NK-92 treated with Interleukin-12 subunit alpha and Interleukin-12 subunit beta, amount 100 ng/mL, for 24 hours (cell line): ENCODE results near the gene PRICKLE2.

Experiments
- DNase-seq: peaks from one replicate; lab custom pipeline; 2025; lab: John Stamatoyannopoulos, UW

PRICKLE2 gene

DNA sequence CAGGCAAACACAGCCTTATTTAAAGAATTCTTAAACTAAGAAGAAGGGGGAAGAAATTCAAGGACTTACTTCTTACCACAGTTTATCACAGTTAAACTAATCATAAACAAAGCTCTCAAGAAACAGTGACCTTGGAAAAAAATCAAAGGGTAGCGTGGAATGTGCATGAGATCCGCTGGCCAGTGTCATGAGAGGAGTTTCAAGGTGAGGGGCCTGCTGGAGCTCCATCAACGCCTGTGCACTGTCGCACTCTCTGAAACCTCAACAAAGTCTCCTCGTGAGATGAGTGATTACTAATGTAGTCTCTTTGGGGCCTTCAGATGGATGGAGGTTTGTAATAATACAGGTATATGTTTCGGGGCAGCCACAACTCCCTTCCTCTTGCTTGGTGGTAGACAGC lies 28.4 kb upstream of the PRICKLE2 start:
- no peak for DNase-seq

DNA sequence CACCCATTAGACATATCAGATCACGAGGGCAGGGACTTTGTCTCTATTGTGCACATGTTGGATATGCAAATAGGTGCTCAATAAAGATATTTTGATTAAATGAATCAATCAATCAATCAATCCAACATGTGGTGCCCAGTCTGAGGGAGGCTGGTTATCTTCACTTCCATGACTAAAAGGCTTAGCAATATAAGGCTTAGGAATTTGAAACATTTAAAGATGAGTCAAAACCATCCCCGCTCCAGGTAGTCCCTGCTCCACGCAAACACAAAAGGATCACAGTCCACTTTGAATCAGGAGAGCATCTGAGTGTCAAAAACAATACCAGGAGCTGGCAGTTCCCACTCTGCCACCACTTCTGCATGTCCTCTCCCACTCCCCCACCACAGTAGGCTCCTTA lies 25.8 kb upstream of the PRICKLE2 start:
- DNase-seq = no peak

DNA sequence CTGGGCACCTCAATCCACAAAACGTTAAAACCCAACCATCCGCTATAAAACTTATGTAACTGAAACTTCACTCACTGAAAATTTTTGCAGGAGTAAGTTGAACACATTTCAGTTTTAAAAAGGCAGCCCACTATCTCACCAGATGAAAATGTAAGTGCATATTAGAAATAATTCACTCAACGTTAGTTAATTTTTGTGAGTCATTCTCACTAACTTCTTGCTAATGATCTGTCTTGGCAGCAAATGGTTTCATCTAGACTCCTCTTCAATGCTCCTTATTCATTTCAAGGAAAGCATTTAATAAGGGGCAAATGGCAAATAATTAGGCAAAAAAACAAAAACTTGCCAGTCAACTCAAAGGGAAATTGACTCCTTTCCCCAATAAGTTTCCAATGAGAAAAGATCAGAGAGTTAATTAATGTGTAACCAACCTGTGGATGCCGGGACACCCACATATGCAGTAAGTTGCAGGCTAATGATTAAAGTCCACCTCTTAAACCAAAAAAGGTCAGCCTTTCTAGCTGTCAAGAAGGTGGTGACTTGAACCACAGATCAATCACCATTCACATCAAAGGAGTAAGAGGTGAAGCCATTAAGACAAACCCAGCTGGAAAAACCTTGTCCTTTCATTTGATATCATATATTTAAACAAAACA lies 22.9 kb upstream of the PRICKLE2 start:
- no peak for DNase-seq

DNA sequence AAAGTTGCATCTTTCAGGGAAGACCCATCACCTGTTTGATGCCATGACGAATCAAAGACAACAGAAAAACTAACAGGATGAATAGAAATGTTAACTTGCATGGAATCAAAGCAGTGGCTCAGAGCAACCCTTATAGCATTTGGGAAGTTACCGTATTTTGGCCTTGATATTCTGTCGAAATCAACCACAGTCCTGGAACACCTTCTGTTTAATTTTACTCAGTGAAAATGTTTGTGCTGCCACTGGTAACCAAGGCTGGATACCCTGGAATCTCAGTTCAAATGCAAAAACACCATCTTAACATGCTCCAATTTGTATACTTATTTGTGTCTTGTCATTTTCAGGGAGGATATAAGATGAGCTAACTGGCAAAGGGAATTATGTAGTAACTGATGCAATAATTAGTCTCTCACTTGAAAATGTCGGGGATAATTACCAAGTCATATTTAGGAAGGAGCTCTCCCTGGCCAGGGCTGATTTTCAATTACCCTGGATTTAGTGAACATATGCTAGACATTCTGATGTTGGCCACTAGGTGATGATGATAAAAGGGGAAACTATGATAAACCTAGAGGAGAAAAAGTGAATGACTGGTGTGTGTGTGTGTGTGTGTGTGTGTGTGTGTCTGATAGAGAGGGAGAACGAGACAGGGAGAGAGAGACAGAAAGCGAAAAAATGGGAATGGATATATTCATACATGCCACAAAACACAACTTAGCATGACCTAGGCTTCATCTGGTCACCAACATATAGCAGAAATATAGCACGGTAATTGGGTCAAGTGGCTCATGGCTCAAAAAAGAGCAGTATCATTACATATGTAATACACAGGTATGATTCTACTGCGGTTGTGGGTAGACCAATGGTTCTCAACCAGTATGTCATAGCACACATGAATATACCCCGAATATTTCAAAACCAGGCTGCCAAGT lies 19.0 kb upstream of the PRICKLE2 start:
- no peak for DNase-seq

DNA sequence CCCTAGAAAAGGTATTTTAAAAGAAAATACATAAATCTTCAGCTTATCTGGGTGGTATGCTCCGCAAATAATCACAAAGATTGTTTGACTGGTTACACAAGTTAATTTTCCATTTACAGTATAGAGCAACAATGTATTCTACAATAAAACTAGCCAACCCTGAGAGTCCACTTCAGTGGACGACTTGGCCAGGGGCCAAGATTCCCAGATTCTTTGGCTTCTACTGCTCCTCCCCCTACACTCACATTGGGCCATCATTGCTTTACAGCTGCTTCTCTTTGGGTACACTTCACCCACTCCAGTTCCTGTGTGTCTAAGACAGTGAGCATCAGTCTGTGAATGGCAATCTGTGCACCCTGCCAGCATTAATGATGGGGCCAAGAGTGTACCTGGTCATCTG lies 17.2 kb upstream of the PRICKLE2 start:
- DNase-seq = no peak

DNA sequence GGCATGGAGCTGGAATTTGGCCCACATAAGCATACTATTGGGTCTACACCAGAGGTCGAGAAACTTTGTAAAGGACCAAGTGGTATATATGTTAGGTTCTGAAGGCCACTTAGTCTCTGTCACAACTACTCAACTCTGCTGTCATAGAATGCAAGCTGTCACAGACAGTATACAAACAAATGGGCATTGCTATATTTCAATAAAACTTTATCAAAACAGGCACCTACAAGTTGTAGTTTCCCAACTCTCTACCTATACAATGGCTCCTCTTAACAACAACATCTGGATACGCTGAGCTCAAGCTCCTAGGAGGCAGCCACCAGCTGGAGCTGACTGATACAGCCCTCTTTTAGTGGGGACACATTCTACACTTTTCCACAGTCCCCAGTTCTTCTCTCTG lies 15.7 kb upstream of the PRICKLE2 start:
- DNase-seq = no peak

DNA sequence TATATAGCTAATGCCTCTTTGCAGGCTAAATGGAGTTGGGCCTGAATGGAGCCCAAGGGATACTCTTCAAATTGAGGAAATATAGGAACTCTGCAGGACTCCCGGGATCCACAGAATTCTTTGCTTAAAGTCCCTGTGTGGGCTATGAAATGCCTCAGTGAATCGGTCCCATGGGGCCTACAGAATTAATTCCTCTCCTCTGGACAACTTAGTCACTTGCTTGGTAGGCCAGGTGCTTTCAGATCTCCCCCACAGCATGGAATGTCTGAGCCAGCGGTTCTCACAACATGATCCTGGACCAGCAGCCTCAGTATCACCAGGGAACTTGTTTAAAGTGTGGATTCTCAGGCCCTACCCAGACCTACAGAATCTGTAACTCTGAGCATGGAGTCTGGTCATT lies 15.1 kb upstream of the PRICKLE2 start:
- no peak for DNase-seq

DNA sequence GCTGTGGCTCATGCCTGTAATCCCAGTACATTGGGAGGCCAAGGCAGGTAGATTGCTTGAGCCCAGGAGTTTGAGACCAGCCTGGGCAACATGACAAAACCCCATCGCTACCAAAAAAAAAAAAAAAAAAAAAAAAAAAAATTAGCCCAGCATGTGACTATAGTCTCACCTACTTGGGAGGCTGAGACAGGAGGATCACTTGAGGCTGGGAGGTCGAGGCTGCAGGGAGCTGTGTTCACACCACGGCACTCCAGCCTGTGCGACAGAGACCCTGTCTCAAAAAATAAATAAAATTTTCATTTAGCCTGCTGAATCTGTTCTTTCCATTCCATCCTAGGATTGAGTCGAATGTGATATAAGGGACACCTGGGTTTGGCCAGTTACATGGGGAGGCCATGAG lies 14.6 kb upstream of the PRICKLE2 start:
- no peak for DNase-seq

DNA sequence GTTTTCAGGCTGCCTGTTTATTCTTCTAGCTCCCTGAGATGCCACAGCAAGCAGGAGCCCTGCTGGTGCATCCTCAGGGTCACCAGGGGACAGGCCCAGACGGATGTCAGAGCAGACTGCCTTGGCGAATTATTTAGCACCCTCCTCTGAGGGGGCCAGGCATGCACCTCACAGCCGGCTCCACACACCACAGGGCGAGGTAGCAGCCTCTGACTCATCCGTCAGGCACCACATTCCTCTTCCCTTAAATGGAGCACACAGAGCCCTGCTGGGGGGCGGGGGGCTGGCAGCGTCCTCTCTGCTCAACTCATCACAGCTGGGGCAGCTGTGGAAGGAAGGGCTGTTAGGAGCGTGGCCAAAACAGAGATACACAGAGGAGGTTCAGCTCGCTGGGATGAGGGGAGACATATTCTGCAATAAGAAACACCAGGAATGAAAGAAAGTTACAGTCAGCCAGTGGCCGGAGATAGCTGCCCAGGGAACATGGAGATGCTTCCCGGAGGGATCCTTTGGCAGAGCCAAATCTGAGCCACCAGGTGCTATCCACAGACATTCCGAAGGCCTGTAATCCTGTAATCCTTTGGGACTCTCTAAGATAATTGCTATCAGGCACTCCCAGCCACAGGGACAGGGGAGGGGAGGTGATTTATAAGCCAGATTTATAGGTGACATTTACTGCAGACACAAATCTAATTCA lies 13.9 kb upstream of the PRICKLE2 start:
- DNase-seq = no peak

DNA sequence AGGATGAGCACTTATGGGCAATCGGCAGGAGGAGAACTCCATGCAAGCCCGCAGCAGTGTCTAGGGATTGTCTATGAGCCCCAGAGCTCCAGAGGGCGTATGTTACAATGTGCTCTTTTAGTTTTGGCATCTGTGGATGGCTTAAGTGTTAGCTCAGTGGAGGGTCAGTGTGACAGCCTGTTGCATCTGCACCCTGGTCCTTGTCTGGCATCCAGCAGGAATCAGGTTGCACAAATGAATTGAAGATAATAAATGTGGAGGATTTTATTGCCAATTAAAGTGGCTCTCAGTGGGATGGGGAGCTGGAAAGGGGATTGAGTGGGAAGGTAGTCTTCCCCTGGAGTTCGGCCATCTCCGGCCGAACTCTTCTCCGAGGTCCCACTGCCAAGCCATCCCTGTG lies 11.8 kb upstream of the PRICKLE2 start:
- no peak for DNase-seq

DNA sequence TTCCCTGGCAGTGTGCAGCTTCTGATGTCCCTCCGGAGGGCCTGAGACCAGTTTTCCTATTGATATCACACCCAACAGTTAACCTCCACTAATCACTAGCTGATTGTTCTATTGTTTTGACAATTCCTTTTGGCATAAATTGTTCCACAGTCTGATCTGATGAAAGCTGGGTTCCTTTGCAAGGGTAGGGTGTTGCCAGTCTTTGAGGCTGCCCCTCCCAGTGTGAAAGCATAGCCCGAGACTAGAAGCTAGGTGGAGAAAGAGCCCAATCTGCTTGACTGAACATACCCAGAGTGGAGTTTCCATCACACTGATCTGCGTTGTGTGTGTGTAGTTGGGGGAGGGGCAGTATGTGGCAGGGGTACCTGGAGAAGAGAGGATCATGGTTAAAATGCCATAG lies 10.3 kb upstream of the PRICKLE2 start:
- no peak for DNase-seq

DNA sequence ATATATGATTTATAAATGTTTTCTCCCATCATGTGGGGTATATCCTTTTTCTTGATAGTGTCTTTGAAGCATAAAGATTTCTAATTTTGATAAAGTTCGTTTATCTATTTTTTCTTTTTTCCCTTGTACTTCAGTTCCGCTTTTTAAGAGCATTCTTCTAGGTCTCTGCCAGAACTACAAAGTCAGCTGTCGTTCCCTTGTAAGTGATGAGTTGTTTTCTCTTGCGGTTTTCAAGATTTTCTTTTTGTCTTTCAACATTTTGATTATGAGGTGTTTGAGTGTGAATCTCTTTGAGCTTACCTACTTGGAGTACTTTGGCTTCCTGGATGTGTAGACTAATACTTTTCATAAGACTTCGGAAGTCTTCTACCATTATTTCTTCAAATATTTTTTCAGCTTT lies 9.3 kb upstream of the PRICKLE2 start:
- no peak for DNase-seq

DNA sequence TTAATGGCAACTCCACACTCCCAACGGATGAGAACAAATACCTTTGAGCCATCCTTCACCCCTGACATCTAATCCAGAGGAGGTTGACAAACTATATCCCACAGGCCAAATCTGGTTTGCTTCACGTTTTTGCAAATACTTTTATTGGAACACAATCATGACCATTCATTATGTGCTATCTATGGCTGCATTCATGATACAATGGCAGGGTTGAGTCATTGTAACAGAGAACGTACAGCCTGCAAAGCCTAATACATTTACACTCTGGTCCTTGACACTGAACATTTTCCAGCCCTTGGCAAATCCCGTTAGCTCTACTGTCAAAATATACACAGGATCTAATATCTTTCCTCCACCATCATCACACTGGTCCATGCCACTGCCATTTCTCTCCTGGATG lies 7.6 kb upstream of the PRICKLE2 start:
- DNase-seq = no peak

DNA sequence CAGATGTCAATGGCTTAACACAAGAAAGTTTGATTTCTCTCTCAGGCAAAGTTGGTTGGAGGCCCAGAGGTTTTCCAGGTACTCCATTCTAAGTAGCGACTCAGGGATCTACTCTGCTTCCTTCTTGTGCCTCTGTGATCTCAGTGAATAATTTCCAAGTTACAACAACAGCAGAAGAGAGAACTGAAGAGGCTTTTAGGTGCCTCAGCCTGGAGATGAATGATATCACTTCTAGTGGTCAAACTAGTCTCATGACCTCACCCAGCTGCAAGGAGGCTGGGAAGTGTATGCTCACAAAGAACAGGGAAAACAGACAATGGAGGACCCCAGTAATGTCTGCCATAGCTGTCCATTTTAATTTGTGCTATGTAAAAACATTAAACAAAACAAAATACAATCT lies 4.6 kb upstream of the PRICKLE2 start:
- DNase-seq = no peak

DNA sequence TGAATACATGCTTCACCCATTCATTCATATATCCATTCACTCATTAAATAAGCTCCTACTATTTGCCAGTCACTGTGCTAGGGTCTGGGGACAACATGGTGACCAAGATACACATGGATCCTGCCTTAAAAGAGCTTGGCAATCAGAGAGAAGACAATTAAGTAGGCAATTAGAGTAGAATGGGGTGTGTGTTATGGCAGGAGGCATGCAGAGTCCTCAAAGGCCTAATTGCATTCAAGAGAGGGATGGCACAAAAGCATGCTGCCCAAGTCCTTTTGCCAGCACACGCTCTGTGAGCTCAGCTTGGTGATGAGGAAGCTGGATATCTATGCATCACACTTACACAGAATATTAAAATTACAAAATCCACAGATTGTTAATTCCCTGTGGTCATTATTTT lies 2.8 kb upstream of the PRICKLE2 start:
- DNase-seq = no peak

DNA sequence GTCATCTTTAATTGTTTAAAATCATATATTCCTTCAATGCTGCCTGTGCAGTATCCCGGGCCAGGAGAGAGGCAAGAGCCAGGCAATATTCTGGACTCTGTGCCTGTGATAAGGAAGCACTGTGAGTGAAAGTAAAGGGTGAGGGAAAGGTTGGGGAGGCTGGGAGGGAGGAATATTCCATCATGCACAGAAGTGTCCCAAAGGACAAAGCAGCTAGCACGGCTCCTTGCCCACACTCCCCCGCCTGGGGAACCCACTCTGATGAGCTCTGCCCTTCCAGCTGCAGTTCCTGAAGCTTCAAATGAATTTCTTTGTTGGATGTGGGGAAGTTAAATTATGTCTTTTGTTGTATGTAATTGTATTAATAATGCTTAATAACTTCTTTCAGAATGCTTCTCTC lies 1.5 kb upstream of the PRICKLE2 start:
- no peak for DNase-seq

DNA sequence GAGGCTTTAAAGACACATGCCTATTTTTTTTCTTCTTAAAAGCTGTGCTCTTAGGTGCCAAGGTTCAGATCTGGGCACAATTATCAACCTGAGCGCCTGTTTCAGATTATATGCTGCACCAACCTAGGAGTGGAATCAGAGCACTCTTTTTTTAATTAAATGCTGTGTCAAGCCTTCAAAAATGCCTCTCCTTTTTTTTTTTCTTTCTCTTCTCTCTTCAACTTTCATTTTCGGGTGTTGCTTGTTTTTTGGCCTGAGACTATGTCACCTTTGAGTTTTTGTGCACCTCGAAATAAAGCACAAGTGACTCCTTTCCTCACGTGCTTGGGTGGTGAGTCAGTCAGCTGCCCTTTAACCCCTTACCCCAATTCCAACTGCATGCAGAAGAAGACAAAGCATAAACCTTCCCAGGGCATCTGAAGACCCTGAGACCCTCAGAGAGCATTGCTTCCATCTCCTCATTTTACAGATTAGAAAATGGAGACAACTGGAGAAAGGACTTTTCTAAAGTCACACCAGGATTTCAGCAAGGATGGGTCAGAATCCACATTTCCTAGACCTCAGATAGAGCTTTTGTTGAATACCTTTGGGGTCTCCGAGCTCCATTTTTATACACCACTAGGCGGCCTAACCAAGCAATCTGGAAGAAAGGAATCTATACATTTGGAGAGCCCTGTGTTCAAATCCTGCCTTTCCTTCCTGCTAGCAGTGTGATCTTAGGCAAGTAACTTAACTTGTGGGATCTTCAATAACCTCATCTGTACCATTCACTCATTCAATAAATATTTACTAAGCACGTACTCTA lies 631 bp upstream of the PRICKLE2 start:
- DNase-seq = no peak

DNA sequence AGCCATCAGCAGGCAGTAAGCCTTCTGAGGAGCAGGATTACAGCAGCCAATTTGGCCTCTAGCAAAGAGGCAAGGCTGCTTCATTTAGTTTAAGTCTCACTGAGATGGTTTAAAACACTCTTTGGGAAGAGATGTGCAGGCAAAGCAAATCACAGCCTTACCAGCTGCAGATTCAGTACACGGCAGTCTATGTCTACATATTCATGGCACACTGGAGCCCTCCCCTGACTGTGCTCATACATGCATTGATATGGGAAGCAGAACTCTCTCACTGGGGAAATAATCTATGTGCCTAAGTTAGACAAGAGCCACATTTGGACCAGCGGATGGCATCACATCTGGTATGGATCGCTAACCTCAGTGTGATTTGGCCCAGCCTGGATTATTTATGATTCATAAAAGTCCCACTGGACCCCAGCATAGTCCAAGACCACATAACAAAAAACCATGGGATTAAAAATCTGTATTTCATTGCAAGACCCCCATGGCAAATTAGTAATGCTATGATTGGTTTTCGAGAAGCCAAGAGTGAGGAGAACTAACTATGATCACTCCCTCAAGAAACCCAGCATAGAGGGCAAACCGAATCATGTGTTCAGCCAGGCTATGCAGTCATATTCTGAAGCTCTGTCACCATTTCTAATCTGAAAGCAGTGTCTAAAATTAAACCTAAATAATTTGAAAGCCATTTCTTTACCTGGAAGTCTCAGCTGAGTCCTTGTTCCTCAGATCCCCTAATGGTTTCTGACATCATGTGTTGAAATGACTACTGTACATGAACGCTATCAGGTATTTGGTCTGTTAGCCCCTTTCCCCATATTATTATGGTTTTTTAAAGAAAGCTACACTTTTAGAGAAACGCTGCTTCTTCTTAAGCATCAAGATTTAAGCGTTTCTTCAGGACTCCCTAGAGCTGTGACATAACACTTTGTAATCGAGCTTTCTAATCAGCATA lies 1.2 kb downstream of the PRICKLE2 start:
- DNase-seq = no peak

DNA sequence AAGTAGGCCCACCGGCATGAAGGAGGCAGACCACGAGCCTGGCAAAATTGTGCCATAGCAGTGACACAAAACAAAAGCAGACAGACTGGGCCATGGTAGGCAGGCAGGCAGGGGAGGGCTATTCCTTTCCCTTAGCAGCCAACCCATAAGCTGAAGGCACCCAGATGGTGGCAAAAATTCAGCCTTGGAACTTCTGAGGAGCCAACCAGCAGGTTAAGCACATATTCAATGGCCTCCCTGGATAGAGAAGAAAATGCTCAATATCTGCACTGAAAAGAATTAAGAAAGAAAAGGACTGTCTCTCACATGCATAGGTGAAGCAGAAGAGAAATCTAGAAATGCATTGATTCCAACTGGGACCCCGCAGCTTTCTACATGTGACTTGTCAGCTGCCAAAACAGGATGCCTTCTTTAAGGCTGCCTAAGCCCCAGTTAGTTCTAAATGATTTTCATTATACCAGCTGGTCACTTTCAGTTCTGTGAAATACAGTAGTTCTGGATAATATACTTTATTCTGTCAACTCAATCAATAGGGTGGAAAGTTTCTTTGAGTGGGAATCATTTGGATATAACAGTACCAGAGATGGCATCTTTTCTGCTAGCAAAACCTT lies 2.7 kb downstream of the PRICKLE2 start:
- DNase-seq = no peak

DNA sequence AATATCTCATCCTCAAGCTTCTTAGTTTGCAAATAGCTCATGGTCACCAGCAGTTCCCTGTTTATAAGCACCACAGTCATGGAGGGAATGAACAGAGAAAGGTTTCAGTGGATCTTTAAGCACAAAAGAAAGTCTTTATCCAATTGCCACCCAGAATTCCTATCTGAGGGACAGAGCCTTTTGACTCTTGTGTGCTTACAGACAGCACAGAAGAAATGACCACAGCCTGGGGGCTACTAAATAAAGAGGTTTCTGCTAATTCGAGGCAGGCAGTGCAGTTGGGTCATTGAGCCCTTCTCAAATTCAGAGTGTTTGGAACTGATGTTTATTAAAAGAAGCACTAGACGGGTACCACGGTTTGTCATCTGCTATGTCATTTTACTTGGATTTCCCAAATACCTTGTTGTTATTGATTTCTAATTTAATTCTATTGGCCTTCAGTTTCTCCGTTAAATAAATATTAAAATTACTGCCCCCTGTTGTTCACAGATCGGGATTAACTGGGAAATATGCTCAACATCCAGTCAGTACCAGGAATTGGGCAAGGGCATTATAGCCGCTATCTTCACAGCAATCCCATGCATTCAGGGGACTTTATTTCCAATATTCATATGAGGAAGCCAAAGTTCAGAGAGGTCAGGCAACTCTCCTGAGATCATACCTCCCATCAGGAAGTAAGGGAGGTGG lies 3.6 kb downstream of the PRICKLE2 start:
- no peak for DNase-seq
